Non-pigmented ciliary epithelial cell (primary cell): ENCODE results near the gene URB1.

Experiments used
- DNase-seq: peaks from one replicate; pipeline ENCODE4 v3.0.0-alpha.2; 2010; ENCODE audit warnings: low read depth

The URB1 gene

DNA sequence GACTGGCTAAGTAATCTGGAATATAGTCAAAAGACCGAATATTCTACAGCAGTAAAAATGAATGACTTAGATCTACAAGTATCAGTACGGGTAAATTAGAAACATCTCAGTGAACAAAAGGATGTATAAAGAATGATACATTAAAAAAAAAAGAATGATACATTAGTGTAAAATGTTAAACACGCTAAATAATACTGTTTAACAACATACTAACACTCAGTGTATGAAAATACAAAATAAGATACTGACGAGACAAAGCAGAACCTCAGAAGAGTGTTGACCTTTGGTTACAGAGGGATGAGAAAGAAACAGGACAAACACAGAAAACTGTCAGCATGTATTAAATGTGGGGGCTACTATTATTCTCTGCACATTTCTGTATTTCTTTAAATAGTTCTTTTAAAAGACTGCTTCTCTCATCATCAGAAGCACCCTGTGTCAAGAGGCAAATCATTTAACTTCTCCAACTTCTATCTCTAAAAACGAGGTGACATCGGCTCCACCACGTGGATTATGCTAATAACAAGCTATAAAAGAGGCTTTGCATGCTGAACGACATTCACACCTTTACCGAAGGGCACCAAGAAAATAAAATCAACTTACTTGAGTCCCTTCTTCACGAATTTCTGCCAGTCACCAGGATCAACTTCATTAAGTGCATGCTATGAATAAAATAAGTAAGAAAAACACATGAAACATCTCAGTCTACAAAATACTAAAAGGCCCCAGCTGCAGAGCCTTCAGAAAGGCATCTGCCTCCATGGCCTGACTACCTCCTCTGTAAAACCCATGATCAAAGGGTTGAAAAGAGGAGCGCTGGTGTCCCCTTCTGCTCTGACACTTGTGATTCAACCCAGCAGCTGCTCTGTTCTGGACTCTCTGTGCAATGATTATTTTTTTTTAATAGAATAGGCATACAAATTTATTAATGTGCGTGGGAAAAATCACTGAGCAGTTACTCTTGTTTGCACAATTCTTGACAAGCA lies 51.7 kb downstream of the URB1 start:
- DNase-seq: no peak

DNA sequence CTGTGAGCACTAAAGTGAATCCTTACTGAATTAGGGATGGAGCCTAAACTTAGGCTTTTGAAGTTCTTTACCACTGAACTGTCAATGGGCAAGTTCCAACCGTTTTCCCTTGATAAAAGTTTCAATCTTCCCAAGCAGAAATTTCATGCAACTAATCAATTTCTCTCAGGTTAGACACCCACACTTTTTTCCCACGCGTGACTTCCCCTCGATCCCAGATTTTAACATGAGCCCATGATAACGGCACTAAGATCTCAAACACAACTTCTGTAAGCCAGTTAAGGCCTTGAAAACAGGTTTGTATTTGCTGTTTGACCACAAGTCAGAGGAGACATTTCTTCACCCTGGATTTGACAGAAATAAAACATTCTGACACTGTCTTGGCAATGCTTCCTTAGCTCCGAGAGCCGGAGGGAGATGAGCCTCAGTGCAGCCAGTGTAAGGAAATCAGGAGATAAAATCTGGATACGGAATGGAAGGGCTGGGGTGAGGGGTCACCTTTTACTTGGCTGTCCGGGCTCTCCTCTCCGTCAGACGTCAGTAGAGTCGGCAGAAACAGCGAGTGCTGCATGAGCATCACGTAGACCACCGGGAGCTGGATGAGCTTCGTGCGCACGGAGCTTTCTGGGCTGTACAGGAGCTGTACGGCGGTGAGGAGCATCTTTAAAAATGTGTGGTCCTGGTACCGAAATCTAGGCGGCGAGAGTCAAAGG lies 54.4 kb downstream of the URB1 start:
- no peak for DNase-seq

DNA sequence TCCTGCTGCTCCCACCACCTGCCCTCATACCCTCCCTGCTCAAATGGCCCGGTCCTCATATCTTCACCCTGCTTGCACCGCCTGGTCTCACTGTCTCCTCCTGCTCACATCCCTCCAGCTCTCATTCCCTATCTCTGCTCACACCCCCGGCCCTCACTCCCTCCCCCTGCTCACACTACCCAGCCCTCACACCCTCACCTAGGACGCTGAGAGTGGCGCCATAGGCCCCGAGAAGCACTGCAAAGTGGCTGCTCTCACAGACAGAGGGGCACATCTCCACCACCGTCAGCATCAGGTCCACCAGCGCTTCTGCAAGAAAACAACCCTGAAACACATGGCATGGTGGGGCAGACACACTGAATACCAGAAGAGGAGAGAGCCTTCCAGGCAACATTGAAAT lies 55.6 kb downstream of the URB1 start:
- no peak for DNase-seq

DNA sequence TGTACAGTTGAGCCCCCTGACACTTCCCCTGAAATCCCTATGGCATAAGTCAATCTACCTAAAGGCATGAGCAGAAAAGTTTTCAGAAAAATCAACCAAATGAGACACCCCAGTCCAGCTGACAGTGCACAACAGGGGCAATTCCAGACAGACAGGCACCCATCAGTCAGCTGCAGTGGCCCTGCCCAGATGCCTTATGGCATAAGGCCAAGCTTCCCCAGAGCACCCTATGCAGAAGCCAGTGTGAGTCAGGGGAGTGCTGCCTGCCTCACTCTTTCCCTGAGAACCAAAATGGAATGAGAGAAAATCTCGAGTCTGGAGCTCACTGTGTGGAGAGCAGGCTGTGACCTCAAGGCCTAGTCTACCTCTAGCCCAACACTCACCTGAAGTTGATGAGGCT lies 56.1 kb downstream of the URB1 start:
- no peak for DNase-seq

DNA sequence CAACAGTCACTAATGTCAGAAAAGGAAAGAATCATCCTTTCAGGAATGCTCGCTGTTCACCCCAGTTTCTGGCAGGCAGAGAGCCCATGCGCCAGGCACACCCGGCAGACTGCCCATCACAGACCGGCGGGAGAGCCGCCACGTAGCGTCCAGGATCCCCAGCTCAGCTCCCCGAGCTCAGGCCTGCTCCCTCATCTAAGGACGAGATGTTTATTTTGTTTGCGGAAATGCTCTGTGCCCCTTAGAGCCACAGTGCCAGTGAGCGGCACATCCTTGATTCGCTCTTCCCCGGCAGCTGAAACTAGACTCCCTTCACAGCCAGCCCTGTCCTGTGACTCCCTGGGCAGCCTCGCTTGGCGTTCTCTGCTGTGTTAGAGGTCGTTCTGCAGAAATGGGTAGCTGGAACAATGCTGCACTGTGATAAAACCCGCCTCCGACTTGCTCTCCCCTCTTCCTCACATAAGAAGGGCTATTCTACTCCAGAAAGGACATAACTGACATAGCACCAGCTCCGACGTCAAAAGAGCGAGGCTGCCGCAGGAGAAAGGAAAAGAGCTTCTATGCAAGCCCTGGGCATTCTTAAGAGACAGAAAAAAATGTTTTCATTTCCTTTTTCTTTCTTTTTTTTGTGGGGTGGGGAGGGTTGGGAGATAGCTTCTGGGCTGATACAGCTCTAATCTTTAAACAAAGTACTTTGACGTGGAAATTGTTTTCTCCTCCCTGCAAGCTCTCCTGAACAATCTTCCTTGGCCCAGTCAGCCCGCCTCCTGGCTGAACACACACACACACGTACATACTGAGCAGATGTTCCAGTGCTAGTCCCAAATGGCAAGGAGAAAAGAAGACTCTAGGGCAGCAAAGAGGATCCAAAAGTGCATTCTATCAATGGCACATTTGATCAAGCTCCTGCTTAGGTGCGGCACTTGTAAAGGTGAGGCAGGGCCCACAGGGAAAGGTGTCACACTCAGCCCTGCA lies 56.9 kb downstream of the URB1 start:
- DNase-seq: no peak

DNA sequence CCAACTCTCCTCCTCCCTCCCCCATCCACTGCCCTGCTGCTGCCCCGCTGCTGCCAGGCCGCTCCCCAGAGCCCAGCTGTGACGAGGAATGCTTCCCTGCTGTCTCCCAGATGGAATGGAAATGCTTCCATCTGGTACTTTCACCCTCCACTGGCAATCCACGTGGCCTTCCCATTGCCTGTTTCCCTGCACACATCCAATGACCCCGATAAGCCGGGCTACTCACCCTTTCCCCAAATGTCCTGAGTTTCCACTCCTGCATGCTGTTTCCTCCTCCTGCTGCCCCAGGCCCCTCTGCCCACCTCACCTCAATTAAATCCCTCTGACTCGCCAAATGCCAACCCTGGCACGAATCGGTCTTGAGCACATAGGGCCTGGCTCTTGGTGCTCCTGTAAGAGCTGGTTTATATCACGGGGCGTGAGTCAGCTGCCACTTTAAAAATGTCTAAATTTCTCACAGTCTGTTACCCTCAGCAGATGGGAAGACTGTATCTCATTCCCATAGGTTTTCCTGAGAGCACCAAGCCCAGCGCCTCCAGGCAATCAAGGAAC lies 57.8 kb downstream of the URB1 start:
- DNase-seq: no peak

DNA sequence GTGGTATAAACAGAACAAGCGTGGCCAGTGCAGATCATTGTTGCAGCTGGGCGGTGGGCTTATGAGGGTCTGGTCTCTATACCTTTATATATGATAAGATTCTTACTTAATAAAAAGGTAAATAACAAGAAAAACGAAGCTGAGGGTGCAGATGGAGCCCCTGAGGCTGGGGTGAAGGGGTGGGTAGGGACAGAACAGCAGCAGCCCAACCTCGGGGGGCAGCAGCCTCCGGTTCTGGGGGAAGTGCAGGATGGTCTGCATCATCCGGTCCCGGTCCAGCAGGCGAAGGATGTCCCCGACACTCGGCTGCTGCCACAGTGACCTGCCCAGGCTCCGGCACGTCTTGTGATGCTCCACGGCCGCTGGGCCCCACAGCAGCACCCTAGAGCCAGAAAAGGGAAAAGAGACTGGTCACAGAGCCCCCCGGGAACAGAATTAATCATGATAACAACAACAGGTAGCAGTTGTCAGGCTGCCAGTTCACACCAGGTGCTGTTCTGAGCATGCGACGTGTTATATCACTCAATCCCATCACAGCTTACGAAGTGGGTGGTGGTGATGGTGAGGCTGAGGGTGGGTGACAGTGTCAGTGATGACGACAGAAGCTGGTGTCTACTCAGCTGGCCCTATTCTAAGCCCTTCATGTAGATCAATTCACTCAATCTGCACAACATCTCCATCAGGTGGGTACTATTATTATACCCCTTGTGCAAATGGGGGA lies 58.7 kb downstream of the URB1 start:
- DNase-seq: no peak

DNA sequence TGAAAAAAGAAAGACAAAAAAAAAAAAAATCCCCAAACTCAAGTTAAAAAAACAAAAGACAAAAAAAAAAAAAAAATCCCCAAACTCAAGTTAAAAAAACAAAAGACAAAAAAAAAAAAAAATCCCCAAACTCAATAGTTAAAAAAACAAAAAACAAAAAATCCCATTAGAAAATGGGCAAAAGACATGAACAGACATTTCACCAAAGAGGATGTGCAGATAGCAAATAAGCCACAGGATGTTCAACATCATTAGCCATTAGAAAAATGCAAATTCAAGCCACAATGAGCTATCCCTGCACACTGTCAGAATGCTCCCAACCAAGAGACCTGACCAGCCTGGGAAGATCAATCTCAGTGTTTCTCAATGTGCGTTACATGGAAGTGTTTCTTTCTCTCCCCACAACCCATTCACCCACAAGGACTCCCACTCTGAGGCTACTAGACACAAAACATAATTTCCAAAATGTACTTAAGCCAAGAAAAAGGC lies 60.3 kb downstream of the URB1 start:
- DNase-seq: no peak

DNA sequence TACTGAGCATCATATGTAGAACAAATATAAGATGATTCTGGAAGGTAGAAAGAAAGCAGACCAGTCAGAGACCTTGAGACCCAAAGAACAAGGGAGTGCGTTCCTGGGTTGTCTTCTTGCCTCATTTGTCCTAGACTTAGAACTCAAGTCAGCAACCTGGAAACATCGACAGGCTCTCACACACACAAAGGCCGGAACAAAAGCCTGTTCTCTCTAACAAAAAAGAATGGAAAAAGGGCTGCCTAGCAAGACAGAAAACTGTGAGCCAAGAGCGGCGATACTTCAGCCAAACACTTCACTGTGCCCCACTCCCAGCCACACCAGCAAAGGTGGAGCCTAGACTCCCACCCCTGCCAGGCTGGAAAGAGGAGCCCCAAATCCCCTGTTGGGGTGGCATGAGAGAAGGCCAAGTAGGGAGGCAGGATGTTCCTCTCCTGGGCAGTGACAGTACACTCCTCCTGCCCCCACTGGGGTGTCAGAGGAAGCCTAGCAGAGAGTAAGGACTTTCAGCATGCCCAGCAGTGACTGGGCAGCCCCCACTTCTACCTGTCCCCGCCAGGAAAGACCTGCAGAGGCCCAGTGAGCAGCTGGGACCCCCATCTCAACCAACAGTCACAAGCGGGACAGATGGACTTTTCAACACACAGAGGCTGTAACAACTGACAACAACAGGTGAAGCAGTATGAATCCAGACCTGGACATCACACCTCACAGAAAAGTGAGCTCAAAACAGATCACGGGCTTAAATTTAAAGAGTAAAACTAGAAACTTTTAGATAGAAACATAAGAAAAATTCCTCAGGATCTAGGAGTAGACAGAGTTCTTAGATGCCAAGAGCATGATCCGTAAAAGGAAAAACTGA lies 61.1 kb downstream of the URB1 start:
- DNase-seq: no peak

DNA sequence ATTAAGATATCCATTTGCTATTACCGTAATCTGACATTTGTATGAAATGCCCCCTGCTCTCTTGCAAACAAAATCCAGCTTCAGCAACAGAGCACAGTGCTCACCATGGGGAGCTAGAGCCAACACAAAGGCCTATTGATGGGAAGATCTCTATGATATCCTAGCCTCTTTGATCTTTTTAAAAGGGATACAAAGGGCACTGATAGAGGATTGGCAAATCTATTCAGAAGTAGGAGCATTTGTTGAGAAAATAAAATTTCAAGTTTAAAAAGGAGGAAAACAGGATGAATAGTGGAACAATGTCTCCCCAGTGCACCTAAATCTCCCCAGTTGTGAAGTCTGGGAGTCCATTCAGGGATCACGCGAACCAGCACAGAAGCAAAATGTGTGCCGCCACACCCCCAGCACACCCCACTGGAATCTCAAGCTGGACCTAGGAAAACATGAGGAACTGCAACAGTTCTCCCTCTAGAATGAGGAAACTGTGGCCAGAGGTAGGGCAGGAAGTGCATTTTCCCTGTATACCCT lies 62.0 kb downstream of the URB1 start:
- DNase-seq: no peak

DNA sequence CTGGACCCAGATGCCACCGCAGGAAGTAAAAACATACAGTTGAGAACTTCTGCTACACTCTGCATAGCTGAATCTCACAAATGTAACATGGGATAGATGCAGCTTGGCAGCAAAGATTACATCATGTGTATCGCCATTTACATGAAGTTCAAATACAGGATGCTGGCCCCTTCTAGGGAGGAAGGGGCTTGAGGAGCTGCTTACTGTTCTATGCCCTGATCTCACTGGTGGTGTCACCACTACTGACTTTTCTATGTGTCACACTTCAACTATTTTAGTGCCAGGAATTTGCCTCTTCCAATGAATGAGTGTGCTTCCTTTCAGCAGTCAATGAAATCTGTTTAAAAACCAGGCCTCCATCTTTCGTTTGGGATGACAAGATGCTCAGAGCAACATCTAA lies 63.0 kb downstream of the URB1 start:
- DNase-seq: no peak

DNA sequence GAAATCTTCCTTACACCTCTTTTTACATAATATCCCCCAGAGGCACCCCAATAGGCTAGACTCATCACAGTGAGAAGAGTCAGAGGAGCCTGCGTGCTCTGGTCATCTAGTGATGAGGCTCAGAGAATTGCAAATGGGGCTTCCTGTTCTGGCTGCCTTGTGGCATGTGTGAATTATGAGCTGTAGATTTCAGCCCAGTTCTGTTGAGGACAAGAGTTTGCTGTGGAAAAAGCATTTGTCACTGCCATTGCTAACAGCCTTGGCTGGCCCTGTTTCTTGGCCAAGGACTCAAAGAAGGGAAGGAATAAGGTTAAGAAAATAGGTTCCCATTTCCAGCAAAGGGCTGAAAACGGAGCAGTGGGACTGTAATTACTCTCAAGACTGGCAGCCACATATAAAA lies 63.5 kb downstream of the URB1 start:
- no peak for DNase-seq

DNA sequence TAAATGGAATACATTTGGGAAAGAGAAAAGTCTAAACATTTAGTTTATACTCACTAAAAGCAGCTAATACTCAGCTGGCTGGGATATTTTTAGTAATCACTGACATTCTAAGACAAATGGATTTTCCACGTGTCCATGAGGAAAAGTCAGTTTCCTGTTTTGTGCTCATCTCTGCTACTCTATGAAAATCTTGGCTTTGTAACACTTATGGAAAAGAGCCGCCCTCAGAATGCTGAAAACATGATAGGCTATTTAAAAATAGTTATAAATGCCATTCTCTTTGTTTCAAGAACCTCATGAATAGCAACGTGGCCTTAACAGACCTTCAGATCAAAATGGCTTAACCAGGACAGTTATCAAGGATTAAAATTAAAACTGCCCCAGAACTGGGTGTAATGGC lies 64.2 kb downstream of the URB1 start:
- no peak for DNase-seq

DNA sequence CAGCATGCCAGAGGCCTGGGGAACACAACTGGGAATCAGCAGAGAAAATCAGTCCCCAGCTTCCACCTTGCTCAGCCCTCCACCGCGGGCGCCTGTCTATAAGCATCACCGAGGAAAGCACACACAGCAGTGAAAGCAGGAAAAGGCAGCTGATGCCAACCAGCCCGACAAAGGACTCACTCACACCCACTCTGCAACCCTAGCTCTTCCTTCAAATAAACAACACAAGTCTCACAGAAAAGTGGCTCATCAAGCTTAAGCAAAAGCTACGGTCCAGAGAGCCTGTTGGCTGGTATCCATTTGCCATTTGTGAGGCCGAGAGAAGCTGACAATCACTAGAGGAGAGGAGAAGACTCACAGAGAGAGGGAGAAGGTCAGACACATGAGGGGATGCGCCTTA lies 67.1 kb downstream of the URB1 start:
- no peak for DNase-seq

DNA sequence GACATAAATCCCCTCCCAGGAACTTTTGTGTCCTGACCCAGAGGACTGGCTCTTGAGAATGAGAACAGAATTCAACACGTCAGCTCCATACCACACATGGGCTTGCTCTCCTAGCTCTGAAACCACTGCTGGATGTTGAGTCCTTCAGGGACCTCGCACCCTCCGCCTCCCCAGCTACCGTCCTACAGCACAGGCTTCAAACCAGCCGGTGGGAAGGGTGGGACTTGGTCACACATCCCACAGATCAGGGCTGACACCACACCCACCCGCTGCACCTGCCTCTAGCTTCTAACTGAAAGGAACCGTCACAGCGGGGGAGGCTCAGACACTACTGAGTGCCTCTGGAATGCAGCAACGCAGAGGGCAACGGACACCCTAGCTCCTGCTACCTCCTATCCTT lies 70.1 kb downstream of the URB1 start:
- DNase-seq: no peak

DNA sequence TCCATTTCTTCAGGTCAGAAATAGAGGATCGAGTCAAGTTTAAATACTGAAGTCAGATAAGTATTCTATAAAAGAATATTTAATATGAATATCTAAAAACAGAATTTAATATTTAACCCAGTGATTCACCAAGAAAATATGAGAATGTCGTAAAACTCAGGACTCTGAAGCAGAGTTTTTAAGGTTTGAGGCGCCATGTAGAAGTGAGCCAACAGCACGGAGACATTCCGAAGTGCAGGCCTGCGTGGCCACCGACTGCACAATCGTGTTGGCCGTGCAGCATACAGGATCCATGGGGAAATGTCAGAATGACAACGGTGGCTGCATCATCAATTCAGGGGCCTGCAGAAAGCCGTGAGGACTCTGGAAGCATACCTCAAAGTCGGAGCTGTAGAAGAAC lies 70.7 kb downstream of the URB1 start:
- DNase-seq: no peak

DNA sequence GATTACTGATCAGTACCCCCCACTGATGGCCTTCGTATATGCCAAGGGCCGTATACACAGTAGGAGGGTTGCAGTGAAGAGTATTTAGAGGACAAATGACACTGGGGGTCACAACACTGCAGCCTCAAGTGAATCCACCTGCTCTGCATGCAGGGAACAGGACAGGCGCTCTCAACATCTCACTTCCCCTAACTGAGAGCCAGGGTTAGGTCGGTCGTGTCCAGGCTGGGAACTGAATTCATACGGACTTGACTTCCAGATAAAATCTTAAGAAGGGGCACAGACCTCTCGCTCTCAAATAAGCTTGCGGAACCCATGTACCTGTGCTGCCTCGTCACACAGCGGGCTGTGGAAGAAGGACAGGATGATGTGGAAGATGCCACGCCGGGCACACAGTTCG lies 71.3 kb downstream of the URB1 start:
- DNase-seq: no peak

DNA sequence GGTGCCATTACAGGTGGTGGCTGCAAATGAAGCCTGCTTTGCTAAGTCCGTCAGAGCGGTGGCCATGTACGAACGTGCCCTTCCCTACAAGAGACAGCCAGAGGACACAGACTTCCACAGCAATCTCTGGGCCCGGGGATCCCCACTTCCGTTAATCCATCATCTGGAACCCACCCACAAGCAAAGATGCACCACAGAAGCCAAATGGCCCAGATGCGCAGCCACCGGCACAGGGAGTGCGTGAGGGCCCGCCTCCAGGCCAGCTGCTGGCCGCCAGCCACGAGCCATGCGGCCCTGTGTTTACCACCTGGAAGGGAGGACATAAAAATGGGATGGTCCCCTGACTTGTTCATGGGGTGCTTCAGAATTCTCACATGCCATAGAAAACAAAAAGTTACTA lies 72.1 kb downstream of the URB1 start:
- no peak for DNase-seq

DNA sequence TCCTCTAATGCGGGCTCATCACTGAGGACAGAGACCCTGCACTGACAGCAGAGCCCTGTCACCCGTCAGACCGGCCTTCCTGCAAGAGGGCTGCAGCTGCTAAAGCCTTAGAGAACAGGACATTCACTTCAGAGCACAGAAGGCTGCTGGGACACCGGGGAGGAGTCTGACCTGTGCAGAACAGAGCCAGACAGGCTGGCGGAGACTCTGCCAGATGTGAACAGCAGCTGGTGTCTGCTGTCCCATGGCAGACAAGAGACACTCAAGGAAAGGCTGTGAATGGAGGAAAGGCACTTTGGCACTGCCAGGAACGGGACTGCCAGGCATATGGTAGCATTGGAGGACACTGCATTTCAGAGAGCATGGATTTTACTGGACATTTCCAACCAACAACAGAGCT lies 72.8 kb downstream of the URB1 start:
- no peak for DNase-seq

DNA sequence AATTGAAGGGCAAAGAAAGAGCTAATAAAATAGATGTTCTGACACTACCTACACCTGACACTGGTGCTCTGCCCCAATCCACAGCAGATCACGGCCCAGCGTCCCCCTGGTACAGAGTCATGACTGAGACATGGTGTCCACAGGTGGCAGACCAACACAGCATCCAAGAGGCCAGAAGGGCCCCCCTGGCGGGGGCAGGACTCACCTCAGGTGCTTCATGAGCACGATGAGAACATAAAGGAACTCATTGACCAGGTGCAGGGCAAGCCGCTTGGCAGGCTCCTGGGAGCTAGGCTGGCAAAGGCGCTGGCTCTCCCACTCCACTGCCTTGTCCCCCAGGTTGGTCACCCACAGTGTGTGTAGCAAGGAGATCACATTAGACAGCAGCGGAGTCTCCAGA lies 73.8 kb downstream of the URB1 start:
- DNase-seq: no peak
